Stimulated activated naive CD8-positive, alpha-beta T cell treated with anti-CD3 and anti-CD28 coated beads, Interleukin-15, Interleukin-2, amounts not matched to agents 100 ng/mL and 50 ng/mL, for 24 hours (primary cell): ENCODE measurements around the gene FCN3.

Experiments used
- H3K27ac Mint-ChIP-seq: one replicate; pipeline ENCODE4 v1.8.0; 2021; ENCODE audit warnings: mild to moderate bottlenecking, mixed read lengths
- H3K27me3 Mint-ChIP-seq: one replicate; pipeline ENCODE4 v1.8.0; 2021; ENCODE audit warnings: mixed read lengths
- H3K36me3 Mint-ChIP-seq: one replicate; pipeline ENCODE4 v1.8.0; 2021; ENCODE audit warnings: low read depth, mixed read lengths
- H3K4me1 Mint-ChIP-seq: one replicate; pipeline ENCODE4 v1.8.0; 2021; ENCODE audit warnings: low read depth, mixed read lengths
- H3K4me3 Mint-ChIP-seq: one replicate; pipeline ENCODE4 v1.8.0; 2021; ENCODE audit warnings: mild to moderate bottlenecking, mixed read lengths
- H3K9me3 Mint-ChIP-seq: one replicate; pipeline ENCODE4 v1.8.0; 2021; ENCODE audit warnings: mixed read lengths

FCN3 gene

DNA sequence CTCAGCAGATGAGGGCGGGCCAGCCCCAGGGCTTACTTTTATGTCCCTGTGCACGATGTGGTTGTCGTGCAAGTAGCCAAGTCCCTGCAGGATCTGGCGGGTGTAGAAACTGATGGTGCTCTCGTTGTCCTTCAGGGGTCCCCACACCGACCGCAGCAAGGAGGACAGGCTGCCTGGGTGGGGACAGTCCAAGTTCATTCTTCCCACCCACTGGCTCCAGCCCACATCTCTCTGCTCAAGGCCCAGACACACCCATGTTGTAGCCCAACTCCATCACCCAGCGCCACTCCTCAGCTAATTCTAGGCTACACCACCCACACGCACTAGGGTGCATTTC, 14.8 kb downstream of the FCN3 start:
- Mint-ChIP-seq H3K27ac (no peak overlapping the region), H3K27me3 (peaks cover 6% of the 10 kb centered on the region), H3K4me1 (peaks cover 47% of the 10 kb centered on the region), H3K9me3 (no peaks in the 10 kb centered on the region), H3K36me3 (no peaks in the 10 kb centered on the region), H3K4me3 (peak overlapping the region; percentile 60)

DNA sequence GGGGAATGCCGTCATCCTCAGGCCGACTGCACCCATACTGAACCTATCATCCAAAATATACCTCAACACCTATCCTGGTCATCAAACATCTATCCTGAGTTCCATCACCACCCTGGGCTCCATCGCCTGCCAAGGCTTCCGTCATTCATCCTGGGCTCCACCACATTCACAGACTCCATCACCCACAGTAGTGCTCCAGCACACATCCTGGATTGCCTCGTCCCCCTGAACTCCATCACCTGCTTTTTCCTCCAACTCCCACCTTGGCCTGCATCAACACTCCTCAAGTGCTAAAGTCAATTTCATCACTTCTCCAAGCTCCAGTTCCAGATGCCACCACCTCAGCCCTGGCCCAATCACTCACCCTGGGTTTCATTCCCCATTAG, 15.7 kb downstream of the FCN3 start:
- Mint-ChIP-seq H3K4me3 (no peak overlapping the region), H3K27me3 (peaks cover 6% of the 10 kb centered on the region), H3K4me1 (peaks cover 42% of the 10 kb centered on the region), H3K36me3 (no peaks in the 10 kb centered on the region), H3K9me3 (no peaks in the 10 kb centered on the region), H3K27ac (no peak overlapping the region)

DNA sequence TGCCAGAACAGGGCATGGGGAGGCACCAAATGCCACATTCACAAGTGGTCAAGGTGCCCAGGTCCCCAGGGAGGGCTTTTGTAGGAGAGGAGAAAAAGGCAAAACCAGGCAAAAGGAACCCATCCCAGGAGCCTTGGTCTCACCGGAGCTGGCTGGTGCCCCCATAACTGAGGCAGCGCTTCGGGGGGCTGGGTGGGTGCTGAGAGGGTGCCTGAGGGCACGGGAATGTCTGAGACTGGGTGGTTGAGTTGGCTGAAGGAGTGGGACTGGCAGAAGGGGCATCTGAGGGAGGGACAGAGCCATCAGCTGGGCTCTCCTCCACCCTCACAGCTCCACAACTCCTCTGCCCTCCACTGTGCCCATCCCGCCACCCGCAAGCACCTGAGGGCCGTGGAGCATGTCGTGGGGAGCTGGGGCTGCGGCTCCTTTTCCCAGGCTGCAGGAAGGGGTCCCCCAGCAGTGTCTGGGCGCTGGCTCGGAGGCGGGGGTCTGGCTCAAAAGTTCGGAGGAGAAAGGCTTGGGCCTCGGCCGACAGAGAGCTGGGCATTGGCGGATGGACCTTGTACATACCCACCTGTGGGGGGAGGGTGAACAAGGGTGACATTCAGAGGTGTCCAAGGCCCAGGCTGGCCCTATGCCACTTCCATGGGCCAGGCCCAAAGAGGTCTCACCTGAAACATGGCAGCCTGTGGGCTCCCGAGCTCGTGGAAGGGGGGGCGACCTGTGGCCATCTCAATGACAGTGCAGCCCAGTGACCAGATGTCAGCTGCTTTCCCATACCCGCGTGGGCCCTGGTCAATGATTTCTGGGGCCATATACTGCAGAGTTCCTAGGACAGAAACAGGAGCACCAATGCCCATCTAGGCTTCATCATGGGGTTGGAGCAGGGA, 16.3 kb downstream of the FCN3 start:
- peaks cover 42% of the 10 kb centered on the region for H3K4me1 Mint-ChIP-seq
- no peak overlapping the region for H3K4me3 Mint-ChIP-seq
- no peaks in the 10 kb centered on the region for H3K36me3 Mint-ChIP-seq
- H3K27me3 Mint-ChIP-seq: peaks cover 6% of the 10 kb centered on the region
- H3K9me3 Mint-ChIP-seq: no peaks in the 10 kb centered on the region
- H3K27ac Mint-ChIP-seq: peak overlapping the region; percentile 67

DNA sequence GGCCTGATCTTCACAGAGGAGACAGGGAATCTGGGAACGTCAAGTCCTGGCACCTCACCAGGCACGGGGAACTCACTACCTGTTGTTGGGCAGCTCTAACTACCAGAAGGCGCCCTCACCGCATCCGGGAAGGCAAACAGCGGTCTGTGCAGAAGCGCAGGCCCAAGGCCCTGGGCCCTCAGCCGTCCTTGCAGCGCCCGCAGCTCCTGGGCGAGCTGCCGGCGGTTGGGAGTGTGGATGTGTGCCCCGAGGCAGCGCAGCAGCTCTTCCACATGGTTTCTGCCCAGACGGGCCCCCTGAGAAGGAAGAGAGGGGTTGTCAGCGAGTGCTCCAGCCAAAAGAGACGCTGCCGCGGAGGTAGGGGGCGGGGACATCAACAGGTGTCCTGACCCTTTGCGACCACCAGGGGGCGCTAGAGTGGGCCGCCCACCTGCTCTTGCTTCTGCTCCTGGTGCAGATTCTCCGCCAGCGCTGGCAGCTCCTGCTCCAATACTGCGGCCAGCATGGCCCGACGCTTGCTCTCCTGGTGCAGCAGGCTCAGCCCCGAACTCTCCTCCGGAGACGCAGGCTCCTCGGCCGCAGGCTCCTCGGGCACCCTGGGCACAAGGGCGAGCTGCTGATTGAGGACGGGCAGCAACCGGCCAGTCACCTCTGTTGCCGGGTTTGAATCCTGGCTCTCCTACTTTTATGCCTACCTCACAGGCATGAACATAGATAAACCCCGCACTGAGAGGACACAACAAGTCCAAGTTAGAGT, 17.2 kb downstream of the FCN3 start:
- peaks cover 42% of the 10 kb centered on the region for H3K4me1 Mint-ChIP-seq
- H3K27ac Mint-ChIP-seq: peak overlapping the region; percentile 68
- H3K4me3 Mint-ChIP-seq: peak overlapping the region; percentile 73

GRCh38 chr1:27356619-27357280, 17.9 kb downstream of the FCN3 start:
- H3K9me3 Mint-ChIP-seq: no peaks in the 10 kb centered on the region
- H3K27me3 Mint-ChIP-seq: peaks cover 6% of the 10 kb centered on the region
- H3K4me1 Mint-ChIP-seq: peaks cover 42% of the 10 kb centered on the region
- H3K36me3 Mint-ChIP-seq: no peaks in the 10 kb centered on the region
- H3K27ac Mint-ChIP-seq: peak overlapping the region; percentile 68
- peak overlapping the region; percentile 73 for H3K4me3 Mint-ChIP-seq

More for the DNA sequence above, 17.2 kb downstream of the FCN3 start:
- Mint-ChIP-seq H3K27me3 (peaks cover 6% of the 10 kb centered on the region), H3K36me3 (no peaks in the 10 kb centered on the region), H3K9me3 (no peaks in the 10 kb centered on the region)

GRCh38 chr1:27356277-27356618, 18.4 kb downstream of the FCN3 start:
- no peaks in the 10 kb centered on the region for H3K36me3 Mint-ChIP-seq
- peaks cover 6% of the 10 kb centered on the region for H3K27me3 Mint-ChIP-seq
- no peaks in the 10 kb centered on the region for H3K9me3 Mint-ChIP-seq
- H3K4me3 Mint-ChIP-seq: peak overlapping the region; percentile 20
- H3K4me1 Mint-ChIP-seq: peaks cover 42% of the 10 kb centered on the region
- H3K27ac Mint-ChIP-seq: peak overlapping the region; percentile 55

DNA sequence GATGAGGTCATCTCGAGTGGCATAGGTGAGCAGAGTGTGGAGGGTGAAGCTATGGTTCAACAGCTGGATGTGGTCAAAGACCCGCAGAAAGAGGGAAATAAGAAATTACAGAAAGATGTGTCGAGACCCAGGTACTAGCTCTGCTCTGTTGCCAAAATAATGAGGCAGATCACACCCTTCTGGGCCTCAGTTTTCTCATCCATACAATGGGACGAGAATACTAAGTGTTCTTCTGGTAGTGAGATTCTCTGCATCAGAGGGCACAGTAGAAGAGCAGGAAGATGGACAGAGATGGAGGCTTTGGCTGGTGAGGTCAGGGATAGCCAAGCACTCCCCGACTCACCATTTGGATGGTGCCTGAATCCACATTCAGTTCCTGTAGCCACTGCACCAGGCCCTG, 18.9 kb downstream of the FCN3 start:
- Mint-ChIP-seq H3K27me3 (peaks cover 6% of the 10 kb centered on the region), H3K9me3 (no peaks in the 10 kb centered on the region), H3K4me1 (peaks cover 42% of the 10 kb centered on the region), H3K36me3 (no peaks in the 10 kb centered on the region), H3K4me3 (peak overlapping the region; percentile 1), H3K27ac (no peak overlapping the region)

- Mint-ChIP-seq H3K4me1 (peaks cover 30% of the 10 kb centered on the region), H3K27me3 (no peaks in the 10 kb centered on the region), H3K4me3 (no peak overlapping the region), H3K9me3 (no peaks in the 10 kb centered on the region), H3K36me3 (no peaks in the 10 kb centered on the region), H3K27ac (no peak overlapping the region)
These were observed 21.0 kb downstream of the FCN3 start for GRCh38 chr1:27353629-27354028.

GRCh38 chr1:27353166-27353565, 21.5 kb downstream of the FCN3 start:
- Mint-ChIP-seq H3K36me3 (no peaks in the 10 kb centered on the region), H3K9me3 (no peaks in the 10 kb centered on the region), H3K27ac (no peak overlapping the region), H3K27me3 (no peaks in the 10 kb centered on the region), H3K4me1 (peaks cover 30% of the 10 kb centered on the region), H3K4me3 (no peak overlapping the region)

- Mint-ChIP-seq H3K27me3 (no peaks in the 10 kb centered on the region), H3K4me1 (peaks cover 20% of the 10 kb centered on the region), H3K4me3 (no peak overlapping the region), H3K36me3 (peaks cover 3% of the 10 kb centered on the region), H3K27ac (no peak overlapping the region), H3K9me3 (no peaks in the 10 kb centered on the region)
These were observed 23.0 kb downstream of the FCN3 start for GRCh38 chr1:27351541-27352107.

- Mint-ChIP-seq H3K4me1 (peaks cover 14% of the 10 kb centered on the region), H3K9me3 (no peaks in the 10 kb centered on the region), H3K27me3 (no peaks in the 10 kb centered on the region), H3K4me3 (no peak overlapping the region), H3K27ac (no peak overlapping the region), H3K36me3 (peaks cover 3% of the 10 kb centered on the region)
These were observed 23.7 kb downstream of the FCN3 start for GRCh38 chr1:27350663-27351540.

DNA sequence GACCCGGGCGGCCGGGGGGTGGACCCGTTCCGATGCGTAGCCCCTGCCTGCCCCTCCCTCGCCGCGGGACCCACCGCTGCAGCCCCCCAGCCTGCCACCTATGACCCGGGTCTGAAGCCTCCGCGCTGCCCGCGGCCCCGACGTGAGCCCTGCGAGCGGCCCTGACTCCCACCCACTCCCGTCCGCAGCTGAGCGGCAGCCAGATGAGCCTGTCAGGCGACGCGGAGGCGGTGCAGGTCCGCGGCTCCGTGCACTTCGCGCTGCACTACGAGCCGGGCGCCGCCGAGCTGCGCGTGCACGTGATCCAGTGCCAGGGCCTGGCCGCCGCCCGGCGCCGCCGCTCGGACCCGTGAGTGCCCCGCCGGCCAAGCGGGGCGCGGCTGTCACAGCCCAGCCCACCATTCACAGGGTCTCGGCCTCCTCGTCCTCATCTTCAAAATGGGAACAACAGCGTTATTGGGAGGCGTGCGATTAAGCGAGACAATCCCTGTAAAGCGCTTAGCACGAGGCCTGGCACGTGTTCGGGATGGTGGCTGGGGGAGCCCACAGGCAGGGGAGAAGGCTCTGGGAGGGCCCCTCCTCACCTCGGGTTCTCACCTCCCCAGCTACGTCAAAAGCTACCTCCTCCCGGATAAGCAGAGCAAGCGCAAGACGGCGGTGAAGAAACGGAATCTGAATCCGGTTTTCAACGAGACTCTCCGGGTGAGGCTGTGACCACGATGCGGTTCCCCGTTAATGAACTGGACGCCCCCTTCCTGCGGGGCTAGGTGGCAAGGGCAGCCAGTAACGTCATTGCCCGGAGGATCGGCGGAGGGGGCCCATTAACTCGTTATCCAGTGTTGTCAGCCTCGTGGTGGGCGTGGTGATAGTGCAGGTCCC, 24.6 kb downstream of the FCN3 start:
- Mint-ChIP-seq H3K9me3 (no peaks in the 10 kb centered on the region), H3K4me3 (no peak overlapping the region), H3K4me1 (peaks cover 8% of the 10 kb centered on the region), H3K27ac (no peak overlapping the region), H3K36me3 (peaks cover 3% of the 10 kb centered on the region), H3K27me3 (no peaks in the 10 kb centered on the region)

GRCh38 chr1:27348861-27349783, 25.5 kb downstream of the FCN3 start:
- H3K27ac Mint-ChIP-seq: no peak overlapping the region
- H3K9me3 Mint-ChIP-seq: no peaks in the 10 kb centered on the region
- H3K36me3 Mint-ChIP-seq: peaks cover 3% of the 10 kb centered on the region
- H3K4me1 Mint-ChIP-seq: peaks cover 13% of the 10 kb centered on the region
- H3K27me3 Mint-ChIP-seq: no peaks in the 10 kb centered on the region
- no peak overlapping the region for H3K4me3 Mint-ChIP-seq
